Kidney (tissue), 14 donors: ENCODE data around the gene IGFBP6. TPM values are rescaled to one million over a fixed set of nuclear protein-coding genes. Genes with fewer than 3 reads are reported as not detected.
A peak's percentile ranks its signal among the peaks of the same experiment; 100 is the strongest.

Experiments
- DNase-seq, 5 donors: peaks; one replicate each; pipeline ENCODE4 v3.0.0-alpha.2; 2013 to 2020
- FAIRE-seq: peaks from 2 replicates; lab custom pipeline; 2012; peaks lifted over from hg19 to GRCh38; lab: Jason Lieb, UNC
- H3K27ac ChIP-seq, 2 donors: one replicate each; pipeline ENCODE4 v1.7.0; 2013; ENCODE audit warnings: low read depth in 2 of 2, low read length in 2 of 2, inconsistent platforms in 1 of 2
- H3K27me3 ChIP-seq: one replicate; pipeline ENCODE4 v1.7.1; 2013; ENCODE audit warnings: low read length, inconsistent platforms; ENCODE audit not compliant: control insufficient read depth, insufficient read depth
- H3K36me3 ChIP-seq, 3 donors: one replicate each; pipeline versions ENCODE4 v1.7.0 to v1.7.1; 2013; ENCODE audit warnings: low read length in 3 of 3, control low read depth in 1 of 3, inconsistent platforms in 1 of 3; ENCODE audit not compliant: insufficient read depth in 3 of 3, control insufficient read depth in 2 of 3
- H3K4me1 ChIP-seq, 3 donors: one replicate each; pipeline versions ENCODE4 v1.7.0 to v1.7.1; 2013; ENCODE audit warnings: low read length in 3 of 3, inconsistent platforms in 1 of 3, low read depth in 1 of 3; ENCODE audit not compliant: control insufficient read depth in 2 of 3, insufficient read depth in 2 of 3
- H3K4me3 ChIP-seq, 3 donors: one replicate each; pipeline versions ENCODE4 v1.7.0 to v1.8.1; 2013; ENCODE audit warnings: low read length in 3 of 3, control low read depth in 1 of 3, inconsistent platforms in 1 of 3
- H3K9ac ChIP-seq, 3 donors: one replicate each; pipeline versions ENCODE4 v1.7.0 to v1.7.1; 2013; ENCODE audit warnings: low read length in 3 of 3, control low read depth in 1 of 3, inconsistent platforms in 1 of 3
- H3K9me3 ChIP-seq, 3 donors: one replicate each; pipeline versions ENCODE4 v1.7.0 to v1.7.1; 2013; ENCODE audit warnings: low read length in 3 of 3, control low read depth in 1 of 3, inconsistent platforms in 1 of 3; ENCODE audit not compliant: control insufficient read depth in 2 of 3, insufficient read depth in 1 of 3
- CTCF ChIP-seq: IDR thresholded peaks from 3 replicates; pipeline ENCODE4 v1.5.1; 2012; ENCODE audit warnings: mild to moderate bottlenecking, moderate library complexity, borderline replicate concordance; ENCODE audit not compliant: insufficient read depth; ENCODE audit errors: extremely low read depth
- intact Hi-C: fragments of 100-400 bp; cut with DNase I; formaldehyde crosslinking; loops from one replicate; pipeline ENCODE4 v1.11.1; 2022
- polyA plus RNA-seq: library from polyadenylated mRNA; stranded (reverse); fragments of 350-450 nt; fragmentation: Illumina TruSeq; extraction: RNeasy Lipid Tissue Mini Kit (QIAGEN cat#74804); gene quantifications from one replicate; pipeline ENCODE4 v1.2.3, GENCODE V29; 2014; ENCODE audit warnings: low read depth, low replicate concordance; ENCODE audit not compliant: insufficient read depth
- total RNA-seq: library from RNA; stranded (reverse); fragmentation: NEBNext Ultra II Directional; extraction: Animal tissue kit (Norgen Biotek cat#: 25700); gene quantifications from one replicate; pipeline ENCODE4 v1.2.1, GENCODE V29; 2021
- donor health status: control.
- donor health status: control.
- donor health status: control.
- donor health status: control.
- donor health status: control.
- donor health status: DM: yes; HTN: yes; CAD: no.
- donor health status: Normal renal cell carcinoma (clear cell type).

IGFBP6 gene
- total and polyA plus RNA-seq, 2 donors from 2014 or later = 57.3 to 203 TPM

DNA sequence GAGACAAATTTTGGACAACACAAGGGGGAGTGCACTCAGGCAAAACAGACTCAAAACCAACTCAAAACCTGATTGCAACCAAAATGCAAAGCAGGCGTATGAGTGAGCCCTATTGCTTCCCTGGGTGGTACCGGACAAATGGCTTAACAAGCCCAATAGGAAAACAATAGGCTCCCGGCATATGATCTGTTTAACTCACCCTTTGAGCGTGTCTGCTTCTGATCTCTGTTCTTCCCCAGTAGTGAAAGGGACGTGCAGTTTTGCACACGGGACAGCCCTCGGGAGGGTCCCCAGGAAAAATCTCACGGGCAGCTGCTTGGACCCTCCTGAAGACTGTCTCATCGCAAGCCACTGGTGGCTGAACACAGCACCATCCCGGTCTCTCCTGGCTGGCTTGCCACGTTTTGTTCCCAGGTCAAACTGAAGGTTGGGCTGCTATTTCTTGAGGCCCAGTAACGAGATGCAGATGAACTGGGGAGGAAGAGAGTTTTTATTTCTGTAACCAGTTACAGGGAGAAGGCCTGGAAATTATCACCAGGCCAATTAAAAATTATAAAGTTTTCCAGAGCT, 15.8 kb downstream of the IGFBP6 start:
- no peak for DNase-seq
- no peak for FAIRE-seq
- no peaks in the 10 kb centered on the region for H3K36me3 ChIP-seq
- H3K9me3 ChIP-seq = no peaks in the 10 kb centered on the region
- peak overlapping the region in 1 of 3 donors; percentile 16 for H3K4me3 ChIP-seq
- H3K9ac ChIP-seq = no peak overlapping the region
- H3K4me1 ChIP-seq = no peaks in the 10 kb centered on the region
- no peak for TF ChIP-seq CTCF
- H3K27me3 ChIP-seq = no peaks in the 10 kb centered on the region
- intact Hi-C loops = no loop called here
- H3K27ac ChIP-seq = no peak overlapping the region

GRCh38 chr12:53113951-53114350, 16.5 kb downstream of the IGFBP6 start:
- H3K9ac ChIP-seq = no peak overlapping the region

DNA sequence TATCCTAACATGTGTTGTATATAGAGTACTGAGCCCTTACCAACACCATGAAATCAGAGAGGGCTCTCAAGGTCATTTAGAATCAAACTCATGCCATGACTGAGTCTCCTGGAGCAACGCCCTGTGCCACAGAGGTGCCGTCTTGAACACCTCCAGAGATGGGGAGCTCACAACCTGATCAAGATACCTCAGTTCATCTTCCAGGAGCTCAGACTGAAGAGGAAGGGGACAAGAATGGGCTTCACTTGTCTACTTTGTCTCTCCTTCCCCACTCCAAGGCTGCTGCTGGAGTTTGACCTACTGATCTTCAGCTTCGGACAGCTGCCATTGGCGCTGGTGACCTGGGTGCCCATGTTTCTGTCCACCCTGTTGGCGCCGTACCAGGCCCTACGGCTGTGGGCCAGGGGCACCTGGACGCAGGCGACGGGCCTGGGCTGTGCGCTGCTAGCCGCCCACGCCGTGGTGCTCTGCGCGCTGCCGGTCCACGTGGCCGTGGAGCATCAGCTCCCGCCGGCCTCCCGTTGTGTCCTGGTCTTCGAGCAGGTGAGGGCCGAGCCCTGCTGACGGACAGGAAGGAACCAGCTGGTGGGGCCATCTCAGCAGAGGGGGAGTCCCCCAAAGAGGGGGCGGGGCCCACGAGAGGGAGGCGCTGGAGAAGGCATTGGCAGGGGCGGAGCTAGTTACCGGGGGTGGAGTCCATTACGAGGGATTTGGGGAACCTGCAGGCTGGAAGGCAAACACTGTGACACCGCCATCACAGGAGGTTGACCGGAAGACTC, 17.8 kb downstream of the IGFBP6 start:
- Histone ChIP-seq H3K9ac (no peak overlapping the region), H3K36me3 (no peaks in the 10 kb centered on the region), H3K4me3 (no peak overlapping the region), H3K27ac (no peak overlapping the region), H3K27me3 (no peaks in the 10 kb centered on the region), H3K4me1 (no peaks in the 10 kb centered on the region), H3K9me3 (no peaks in the 10 kb centered on the region)
- intact Hi-C loops = no loop called here
- peak in 1 of 5 donors; percentile 49 for DNase-seq
- no peak for TF ChIP-seq CTCF
- FAIRE-seq = no peak

More at GRCh38 chr12:53113951-53114350, 16.5 kb downstream of the IGFBP6 start:
- DNase-seq = peak in 1 of 5 donors; percentile 34
- no peak overlapping the region for H3K27ac ChIP-seq
- no peaks in the 10 kb centered on the region for H3K27me3 ChIP-seq
- H3K4me1 ChIP-seq = no peaks in the 10 kb centered on the region
- TF ChIP-seq CTCF = no peak
- intact Hi-C loops = no loop called here
- H3K36me3 ChIP-seq = no peaks in the 10 kb centered on the region
- FAIRE-seq = no peak
- H3K9me3 ChIP-seq = no peaks in the 10 kb centered on the region
- no peak overlapping the region for H3K4me3 ChIP-seq
